ACHN (cell line): ENCODE results near the gene ELAVL2.

ENCODE experiments used
- DNase-seq: peaks from one replicate; pipeline ENCODE4 v3.0.0-alpha.2; 2015
- in situ Hi-C: cut with HindIII; loops from 2 replicates; pipeline ENCODE4 v1.10.0; 2017; ENCODE audit warnings: low sequenced_read_pairs, low pct_ligation_motif_present, low pct_unique_long_range_greater_than_20kb

The ELAVL2 gene

DNA sequence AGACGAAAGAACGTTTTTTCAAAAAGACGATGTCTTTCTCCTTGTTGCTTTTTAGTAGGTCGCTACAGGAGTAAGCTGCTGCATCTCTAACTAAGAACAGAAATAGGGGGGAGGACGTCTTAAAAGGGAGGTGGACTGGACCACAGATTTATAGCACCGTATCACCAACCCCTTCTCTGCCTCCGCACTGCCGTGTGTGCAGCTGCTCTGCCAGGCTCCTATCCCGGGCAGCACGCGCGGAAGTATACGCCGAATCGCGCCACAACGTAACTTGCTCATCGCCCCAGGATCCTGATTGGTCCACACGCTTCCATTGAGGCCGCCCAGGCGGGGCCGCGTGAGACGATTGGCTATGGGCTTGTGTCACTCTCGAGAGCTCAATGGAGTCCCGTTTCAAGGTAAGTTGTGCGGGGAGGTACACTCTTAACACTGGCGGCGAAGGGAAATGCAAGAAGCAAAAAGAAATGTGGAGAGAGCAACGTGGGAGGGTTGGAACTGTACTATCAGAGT, at the start of gene ELAVL2:
ELAVL2 (minus strand) TSS at position 121 of the 510 bp plus-strand sequence. CDS start 64,006 bp downstream, outside the sequence.
- no peak for DNase-seq
- in situ Hi-C loops: no loop called here

DNA sequence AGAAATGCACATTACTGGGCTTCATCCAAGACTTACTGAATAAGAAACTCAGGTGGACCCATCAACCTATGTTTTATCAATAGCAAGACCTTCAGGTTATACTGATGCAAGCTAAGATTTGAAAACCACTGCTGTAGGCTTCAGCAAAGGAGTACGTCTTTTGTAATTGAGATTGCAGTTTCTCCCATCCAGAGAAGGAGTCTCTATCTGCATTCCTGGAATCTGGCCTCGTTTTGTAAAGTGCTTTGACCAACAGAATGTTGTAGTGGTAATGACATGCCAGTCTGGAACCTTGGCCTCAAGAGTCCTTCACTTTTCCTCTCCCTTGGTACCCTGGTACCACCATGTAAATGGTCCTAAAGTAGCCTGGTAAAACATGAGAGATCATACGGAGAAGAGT, 32.2 kb upstream of the ELAVL2 start:
- no peak for DNase-seq
- in situ Hi-C loops: no loop called here

DNA sequence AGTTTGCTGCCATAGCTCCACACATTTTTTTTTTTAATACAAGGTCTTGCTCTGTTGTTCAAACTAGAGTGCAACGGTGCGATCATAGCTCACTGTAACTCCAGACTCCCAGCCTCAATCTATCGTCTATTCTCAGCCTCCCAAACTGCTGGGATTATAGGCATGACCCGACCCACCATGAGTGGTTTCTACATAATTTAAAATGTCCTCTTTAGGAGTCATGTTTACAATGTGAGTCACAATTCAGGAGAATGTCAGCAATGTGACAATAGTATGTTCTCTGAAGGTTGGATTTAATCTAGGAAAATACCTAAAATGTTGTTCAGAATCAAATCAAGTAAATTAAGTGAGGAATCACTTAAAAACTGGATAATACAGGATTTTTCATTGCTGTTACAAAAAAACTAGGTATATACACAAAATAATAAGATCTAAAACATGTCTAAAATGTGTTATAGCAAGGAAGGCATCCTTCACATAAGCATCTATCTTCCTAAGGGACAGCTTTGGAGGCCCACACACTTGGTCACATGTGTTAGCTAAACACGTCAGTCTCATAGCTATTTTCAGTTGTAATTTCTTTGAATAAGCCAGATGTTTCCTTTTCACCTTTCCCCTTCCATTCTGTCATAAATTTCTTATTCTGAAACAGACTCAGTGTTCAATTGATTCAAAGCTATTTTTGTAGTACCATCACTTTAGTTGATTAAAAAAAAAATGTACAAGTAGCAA, 30.0 kb upstream of the ELAVL2 start:
- in situ Hi-C loops: no loop called here
- DNase-seq: no peak

DNA sequence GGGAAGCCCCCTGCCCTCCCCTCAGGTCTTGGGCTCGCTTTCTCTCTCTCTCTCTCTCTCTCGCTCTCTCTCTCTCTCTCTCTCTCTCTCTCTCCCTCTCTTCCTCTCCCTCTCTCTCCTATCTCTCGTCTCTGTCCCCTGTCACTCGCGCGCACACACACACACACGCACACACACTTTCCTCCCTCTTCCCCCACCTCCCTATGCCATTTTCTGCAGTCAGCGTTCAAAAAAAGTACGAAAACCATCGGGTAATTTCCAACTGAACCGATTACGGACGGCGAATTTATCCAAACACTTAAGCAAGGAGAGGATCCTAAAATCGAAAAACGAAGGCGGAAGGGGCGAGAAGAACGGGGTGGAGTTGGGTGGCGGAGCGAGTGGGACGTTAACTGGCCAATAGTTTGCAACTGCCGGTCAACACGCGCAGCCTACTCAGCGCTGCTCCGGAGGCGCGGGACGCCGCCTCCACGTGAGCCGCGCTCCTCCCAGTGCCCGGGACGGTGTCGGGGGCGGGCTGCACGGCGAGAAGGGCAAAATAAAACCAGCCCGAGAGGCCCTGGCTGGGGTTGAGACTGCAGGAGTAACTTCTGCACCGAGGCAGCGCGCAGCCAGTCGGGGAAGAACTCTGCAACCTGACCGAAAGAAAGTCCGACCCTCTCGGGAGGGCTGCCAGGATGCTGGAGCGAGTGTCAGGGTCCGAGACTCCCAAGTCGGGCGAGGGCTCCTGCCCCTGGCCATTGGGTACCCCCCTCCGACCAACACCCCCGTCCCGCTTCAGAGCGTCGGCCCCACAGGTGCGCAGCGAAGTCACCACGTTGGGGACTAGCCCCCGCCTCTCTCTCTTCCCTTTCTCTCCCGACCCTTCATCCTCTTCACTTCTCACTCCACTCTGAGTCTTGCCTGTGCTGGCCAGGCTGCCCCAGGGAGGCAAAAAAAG, 24.9 kb upstream of the ELAVL2 start:
- DNase-seq: no peak
- in situ Hi-C loops: no loop called here

DNA sequence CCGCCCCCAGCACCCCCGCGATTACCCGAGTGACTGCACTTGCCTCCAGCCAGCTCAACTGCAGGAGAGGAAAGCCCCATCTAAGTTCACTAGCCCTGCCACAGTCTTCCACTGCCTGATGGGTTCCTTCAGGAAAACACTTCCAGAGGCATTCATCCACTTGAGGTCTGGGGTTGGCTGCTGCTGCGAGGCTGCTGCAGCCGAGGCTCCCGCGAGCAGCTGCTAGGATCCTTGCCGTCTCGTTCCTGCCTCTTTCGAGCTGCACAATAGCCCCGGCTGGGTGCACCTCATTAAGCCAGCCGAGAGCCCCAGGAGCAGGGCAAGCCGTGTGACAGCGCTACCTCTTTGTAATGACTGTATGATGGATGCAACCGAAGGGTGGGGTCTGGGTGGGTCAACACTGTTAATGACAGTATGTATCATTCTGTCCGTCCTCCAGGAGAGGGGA, 24.2 kb upstream of the ELAVL2 start:
- in situ Hi-C loops: no loop called here
- DNase-seq: no peak

DNA sequence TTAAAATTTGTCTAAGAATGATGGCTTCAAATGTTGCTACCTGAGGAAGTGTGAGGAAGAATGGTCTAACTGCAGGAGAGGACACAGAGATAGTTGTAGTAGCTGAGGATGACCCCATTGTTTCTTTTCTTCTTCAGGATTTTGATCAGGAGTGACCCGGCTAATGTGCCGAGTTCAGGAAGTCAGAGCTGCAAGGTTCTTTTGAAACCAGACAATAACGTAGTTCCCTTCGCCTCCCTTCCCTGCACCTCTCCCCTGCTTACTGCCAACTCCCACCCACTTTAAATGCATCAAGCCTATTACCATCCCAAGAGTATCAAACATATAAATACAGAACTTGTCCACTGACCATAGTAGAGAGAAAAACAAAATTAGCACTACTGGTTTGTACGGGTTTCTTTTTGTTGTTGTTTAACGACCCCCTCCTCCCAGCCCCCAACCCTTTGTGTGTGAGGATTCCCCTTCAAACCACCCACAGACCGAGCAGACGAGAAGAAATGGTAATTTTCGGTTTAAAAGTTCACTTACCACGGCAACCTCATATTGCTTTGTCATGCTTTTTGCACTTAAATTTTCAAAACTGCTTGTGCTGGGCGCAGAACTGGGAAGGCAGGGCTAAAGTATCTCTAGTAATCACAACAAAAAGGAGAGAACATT, 23.5 kb upstream of the ELAVL2 start:
- DNase-seq: no peak
- in situ Hi-C loops: no loop called here

DNA sequence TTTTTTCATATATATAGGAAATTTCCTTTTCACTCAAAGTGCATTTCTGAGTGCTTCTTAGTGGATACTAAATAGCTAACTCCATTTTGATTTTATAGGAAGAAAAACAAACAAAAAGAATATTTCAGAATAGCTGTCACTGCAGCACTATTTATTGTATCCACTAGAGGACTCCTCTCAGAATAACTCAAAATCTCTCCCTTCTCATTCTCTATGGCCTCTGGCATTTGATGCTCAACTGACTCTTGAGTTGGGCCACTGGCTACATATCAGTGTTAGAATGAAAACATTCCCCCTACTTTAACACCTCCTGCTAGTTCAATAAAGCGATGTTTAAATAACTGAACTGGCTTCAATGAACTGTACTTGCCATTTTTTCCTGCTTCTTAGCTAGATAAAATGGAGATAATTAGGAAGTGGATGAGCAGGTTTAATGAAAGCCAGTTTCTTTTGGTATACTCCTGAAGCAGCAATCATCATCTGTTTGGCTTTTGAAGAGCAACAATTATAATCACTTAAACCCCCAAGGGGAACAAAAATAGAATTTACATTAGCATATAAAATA, 16.6 kb upstream of the ELAVL2 start:
- in situ Hi-C loops: no loop called here
- no peak for DNase-seq

DNA sequence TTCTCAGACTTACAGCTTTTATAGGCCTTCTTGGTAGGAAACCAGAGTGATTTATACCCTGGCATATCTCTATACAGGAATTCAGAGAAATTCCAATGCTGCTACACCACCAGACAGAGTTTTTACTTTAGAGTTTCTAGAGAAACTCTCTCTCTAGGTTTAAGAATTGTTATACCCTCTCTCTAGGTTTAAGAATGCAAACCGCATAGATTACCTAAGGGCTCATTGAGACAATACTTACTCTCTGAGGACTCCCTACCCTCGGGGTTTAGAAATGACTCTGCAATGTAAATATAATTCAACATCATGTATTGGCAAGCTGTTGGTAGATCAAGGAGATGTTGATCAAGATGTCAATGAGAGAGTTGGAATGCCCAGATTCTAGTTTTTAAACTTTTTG, 15.3 kb upstream of the ELAVL2 start:
- DNase-seq: no peak
- in situ Hi-C loops: no loop called here

DNA sequence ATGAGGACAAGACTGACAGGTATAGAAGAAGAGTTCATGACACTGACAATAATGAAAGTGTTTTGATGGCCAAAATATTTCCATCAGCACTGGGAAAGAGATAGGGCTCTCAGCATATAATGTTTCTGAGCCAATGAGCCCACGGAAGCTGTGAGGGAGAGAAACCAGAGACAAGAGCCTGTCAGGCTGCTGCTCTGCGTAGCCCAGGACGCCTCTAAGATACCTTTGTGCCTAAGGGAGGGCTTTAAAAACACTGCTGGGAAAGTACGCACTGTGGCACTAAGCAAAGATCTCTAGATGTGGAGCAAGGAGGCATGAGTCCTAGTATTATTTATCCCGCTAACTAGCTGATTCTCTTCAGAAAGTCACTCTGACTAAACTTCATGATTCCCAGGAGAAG, 11.0 kb upstream of the ELAVL2 start:
- no peak for DNase-seq
- in situ Hi-C loops: no loop called here

DNA sequence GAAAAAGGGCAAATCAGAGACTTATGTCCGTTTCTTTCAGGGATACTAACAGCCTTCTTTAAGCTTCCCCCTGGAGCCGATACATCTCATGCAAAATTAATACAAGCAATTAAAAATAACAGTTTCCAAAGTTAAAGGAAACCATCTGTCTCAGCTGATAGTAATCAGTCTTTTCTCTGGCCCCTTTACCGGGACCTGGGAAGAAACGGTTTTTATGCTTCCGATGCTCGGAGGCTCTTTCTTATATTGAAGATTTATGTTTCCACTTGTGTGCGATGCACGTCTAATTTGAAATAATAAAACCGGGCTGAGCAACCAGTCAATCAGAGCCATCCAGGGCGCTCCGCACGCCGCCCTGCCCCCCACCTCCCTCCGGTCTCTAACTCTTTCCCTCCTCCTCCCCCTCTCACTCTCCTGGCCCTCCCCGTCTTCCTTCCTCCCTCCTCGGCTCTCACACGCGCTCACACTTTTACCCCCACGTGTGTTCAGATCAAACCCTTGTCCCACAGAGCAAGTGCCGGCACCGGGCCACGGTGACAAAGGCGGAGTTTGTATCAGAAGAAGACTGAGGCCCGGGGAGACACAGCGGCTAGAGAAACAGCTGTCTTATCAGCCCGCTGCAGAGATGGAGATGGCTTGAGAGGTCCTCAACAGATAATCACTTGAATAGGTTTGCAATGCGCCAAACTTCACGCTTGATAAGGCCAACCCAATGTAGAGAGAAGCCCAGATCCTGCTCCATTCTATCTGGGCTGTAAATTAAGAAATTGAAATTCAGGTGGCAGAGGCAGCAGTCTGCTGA, 5.1 kb upstream of the ELAVL2 start:
- no peak for DNase-seq
- in situ Hi-C loops: no loop called here

DNA sequence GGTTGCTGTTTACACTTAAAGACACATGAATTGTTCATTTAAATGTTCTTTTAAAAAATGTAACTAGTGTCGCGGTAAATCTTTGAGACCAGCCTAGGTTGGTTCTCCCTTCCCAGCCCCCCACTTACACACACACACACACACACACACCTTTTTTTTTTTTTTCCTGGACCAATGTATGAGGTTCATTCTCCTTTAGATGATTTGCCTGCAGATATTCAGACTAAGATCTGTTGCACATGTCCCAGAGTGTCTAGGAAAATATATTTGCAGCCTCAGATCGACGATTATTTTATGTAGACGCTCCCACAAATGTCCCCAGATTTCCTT, 4.4 kb upstream of the ELAVL2 start:
- DNase-seq: no peak
- in situ Hi-C loops: no loop called here

DNA sequence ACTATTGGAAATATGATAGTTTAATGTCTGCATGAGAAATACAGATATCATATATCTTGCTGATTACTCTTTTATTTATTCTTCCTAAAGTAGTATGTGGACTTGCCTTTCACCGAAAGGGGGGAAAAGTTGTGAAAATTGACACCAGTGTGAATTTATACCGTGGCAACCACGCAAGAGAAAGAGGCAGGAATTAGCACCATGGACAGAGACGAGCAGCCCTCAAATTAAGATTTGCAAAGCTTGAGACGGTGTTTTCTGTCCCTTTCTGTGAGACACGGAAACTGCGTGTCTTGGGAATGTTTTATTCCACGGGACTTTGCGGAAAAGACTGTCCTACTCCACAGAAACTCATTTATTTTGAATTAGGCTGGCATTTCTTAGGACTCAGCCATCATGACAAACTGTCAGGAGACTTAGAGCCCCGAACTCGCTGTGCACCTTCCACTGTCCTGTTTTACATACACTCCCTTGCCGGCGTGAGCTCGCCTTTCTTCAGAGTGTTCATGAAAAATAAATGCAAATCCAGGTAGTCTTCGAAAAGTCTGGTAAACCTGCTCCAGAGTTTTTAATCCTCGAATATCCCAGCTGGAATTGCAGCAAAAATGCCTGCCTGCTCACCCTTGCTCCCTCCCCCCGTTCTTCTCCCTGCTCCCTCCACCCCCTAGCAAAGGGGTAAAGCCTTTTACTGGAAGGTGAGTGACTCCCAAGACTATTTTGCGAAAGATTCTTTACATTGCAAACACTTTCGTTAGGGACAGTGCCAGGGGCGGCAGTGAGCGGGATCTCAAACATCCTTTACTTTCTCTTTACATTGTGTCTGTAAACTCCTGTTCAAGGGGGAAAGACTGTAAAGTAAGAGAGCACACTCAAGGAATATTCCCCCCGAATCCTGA, 3.8 kb upstream of the ELAVL2 start:
- in situ Hi-C loops: no loop called here
- peak; percentile 17 for DNase-seq

DNA sequence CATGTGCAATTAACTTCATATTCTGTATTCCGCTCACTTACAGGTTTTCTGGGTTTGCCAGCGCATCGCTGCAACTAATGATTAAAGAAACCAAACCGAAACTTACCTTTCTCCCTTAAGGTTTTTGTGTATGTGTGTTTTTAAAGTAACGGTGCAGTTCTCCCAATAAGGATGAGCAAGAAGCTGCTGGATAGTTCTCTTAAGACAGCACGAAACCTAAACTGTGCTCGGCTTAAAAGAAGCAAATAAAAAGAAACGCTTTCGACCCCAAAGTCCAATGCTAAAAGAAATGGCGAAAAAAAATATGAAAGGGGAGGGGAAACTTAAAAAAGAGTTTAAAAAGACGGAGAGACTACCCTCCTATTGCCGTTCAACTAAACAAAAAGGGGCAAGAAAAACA, 340 bp downstream of the ELAVL2 start:
- no peak for DNase-seq
- in situ Hi-C loops: no loop called here

DNA sequence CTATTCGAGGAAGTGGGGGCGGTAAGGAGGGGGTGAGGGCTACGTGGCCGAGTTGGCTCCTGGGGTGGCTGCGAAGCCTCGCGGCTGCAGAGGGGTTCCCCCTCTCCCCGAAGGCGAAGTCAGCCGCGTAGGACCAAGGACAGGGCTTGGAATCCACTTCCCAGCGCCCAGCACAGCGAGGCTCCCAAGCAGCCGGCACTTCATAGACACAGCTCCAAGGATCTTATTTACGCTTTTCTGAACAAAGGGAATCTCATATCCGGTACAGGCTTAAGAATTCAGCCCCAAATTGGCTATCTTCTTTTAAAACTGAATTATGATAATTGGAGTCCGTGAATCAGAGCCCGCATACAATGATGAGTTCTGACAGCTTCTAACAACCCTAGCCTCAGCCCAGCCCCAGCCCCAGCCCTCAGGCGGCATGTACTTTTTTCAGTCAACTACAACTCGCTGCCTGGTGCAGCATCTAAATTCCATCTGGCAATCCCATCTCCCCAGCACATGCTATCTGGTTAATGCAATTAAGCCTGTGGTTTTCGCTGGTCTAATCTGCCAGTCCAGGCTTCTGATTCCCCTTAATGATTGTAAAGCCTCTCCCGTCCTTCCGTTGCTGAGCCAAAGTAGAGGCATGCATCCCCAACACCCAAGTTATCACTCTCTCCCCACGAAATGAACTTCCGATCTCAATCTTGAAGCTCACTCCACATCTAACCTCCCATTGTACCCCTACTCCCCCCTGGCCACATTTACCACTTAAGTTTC, 1.0 kb downstream of the ELAVL2 start:
- DNase-seq: no peak
- in situ Hi-C loops: no loop called here

DNA sequence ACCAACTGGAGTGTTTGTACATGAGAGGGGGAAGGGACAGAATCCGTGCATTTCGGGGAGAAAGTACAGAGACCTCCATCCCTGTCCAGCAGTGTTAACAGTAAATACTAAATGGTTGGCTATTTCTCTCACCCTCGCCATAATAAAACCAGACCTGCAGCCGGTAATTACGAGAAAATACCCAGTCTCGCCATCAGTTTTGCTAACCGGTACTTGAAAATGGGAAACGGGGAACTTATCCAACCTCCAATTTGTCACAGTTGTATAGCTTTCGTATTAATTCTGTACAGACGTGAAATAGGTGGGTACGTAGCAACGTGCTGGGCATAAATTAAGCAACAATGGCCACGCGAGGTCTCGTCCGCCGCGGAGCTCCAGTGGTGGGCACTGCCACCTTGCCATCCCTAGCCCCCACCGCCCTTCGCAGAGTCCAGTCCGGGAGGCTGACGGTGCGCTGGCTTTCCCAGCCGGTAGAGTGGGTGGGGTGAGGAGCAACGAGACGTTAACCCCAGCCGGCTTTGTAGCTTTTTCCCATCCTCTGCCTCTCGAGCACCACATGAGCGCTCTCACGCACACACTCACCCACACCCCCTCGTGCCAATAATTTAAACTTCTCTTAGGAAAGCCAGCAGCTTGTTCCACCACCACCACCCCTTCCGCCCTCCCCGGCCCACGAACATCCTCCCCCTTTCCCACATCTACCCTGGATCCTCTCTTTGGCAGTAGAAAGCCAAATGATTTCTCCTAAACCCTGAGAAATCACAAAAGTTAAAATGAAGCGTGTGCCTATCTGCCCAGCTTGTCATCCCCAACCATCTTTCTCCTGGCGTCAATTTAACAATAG, 1.8 kb downstream of the ELAVL2 start:
- no peak for DNase-seq
- in situ Hi-C loops: no loop called here

DNA sequence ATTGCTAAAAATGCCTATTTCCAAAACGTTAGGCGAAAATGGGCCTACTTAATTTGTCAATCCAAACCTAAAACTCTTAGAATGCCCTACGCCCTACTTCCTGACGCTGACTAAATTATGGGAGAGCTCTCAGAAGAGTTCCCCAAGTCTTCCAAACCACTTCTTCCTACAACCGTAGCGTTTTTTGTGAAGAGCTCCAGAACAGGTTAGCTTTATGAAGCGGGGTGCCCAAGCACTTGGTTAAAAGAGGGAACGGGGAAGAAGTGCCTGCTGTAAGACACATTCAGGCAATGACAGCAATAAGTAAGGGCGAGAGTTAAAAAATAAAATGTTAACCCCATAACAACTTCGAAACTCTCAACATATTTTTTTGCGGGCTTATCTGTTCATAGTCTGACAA, 2.8 kb downstream of the ELAVL2 start:
- DNase-seq: no peak
- in situ Hi-C loops: no loop called here
